Smooth muscle cell of the pulmonary artery (primary cell): ENCODE results near the gene OPRL1. TPM values are rescaled to one million over a fixed set of nuclear protein-coding genes. Genes with fewer than 3 reads are reported as not detected.

Experiments used
- total RNA-seq: library from RNA; depleted of rRNA; stranded (reverse); fragments of >200 nt; gene quantifications from 2 replicates; pipeline ENCODE4 v1.2.3, GENCODE V29; 2014

Gene OPRL1
- total RNA-seq: 2.3 and 2.4 TPM in 2 replicates

GRCh38 chr20:64080013-64080812 is at the start of gene OPRL1:
OPRL1 (plus strand) TSS chr20:64080082; CDS start chr20:64092721, 12,639 bp downstream.

GRCh38 chr20:64035933-64036345 is 43.9 kb upstream of the OPRL1 start, which contains the start of gene C20orf204:
C20orf204 (plus strand) TSS chr20:64036182; CDS start chr20:64036324, 142 bp downstream.

GRCh38 chr20:64049060-64049877 is 30.6 kb upstream of the OPRL1 start, which contains the start of gene SOX18:
SOX18 (minus strand) TSS chr20:64049639; CDS start chr20:64049516, 123 bp downstream.

GRCh38 chr20:64062596-64063388 is 17.1 kb upstream of the OPRL1 start, which contains the start of gene TCEA2:
TCEA2 (plus strand) TSS chr20:64063198; CDS start chr20:64063313, 115 bp downstream.

GRCh38 chr20:64079273-64080012 is 439 bp upstream of the OPRL1 start, which contains the start of gene RGS19:
RGS19 (minus strand) TSS chr20:64079518; CDS start chr20:64076886, 2,632 bp downstream.

GRCh38 chr20:64083804-64084684 is 4.2 kb downstream of the OPRL1 start, which contains the start of gene LKAAEAR1:
LKAAEAR1 (minus strand) TSS chr20:64084398; CDS start chr20:64084219, 179 bp downstream.

GRCh38 chr20:64106981-64107735 is 27.3 kb downstream of the OPRL1 start, which contains the start of gene NPBWR2:
NPBWR2 (minus strand) TSS chr20:64107565; CDS start chr20:64106831, 734 bp downstream.

Other genes starting within 250 kb of the OPRL1 start
- 2.7 and 4.3 TPM in 2 replicates for gene ZBTB46, start 248.8 kb upstream of the OPRL1 start, total RNA-seq
- gene ABHD16B, start 218.6 kb upstream of the OPRL1 start, total RNA-seq: not detected in 2 replicates
- gene TPD52L2, start 214.8 kb upstream of the OPRL1 start, total RNA-seq: 130 and 135 TPM in 2 replicates
- gene DNAJC5, start 185.0 kb upstream of the OPRL1 start, total RNA-seq: 75.9 and 96.0 TPM in 2 replicates
- gene UCKL1, start 123.7 kb upstream of the OPRL1 start, total RNA-seq: 22.9 and 33.0 TPM in 2 replicates
- 11.9 and 15.3 TPM in 2 replicates for gene ZNF512B, start 110.2 kb upstream of the OPRL1 start, total RNA-seq
- 2.3 and 3.6 TPM in 2 replicates for gene SAMD10, start 100.4 kb upstream of the OPRL1 start, total RNA-seq
- 55.1 and 63.7 TPM in 2 replicates for gene PRPF6, start 99.0 kb upstream of the OPRL1 start, total RNA-seq
- gene C20orf204, start 43.9 kb upstream of the OPRL1 start, total RNA-seq: 0.65 and 0.76 TPM in 2 replicates
- gene SOX18, start 30.4 kb upstream of the OPRL1 start, total RNA-seq: 0.07 TPM in 2 replicates
- 27.9 and 34.3 TPM in 2 replicates for gene TCEA2, start 16.9 kb upstream of the OPRL1 start, total RNA-seq
- 7.7 and 14.5 TPM in 2 replicates for gene RGS19, start 564 bp upstream of the OPRL1 start, total RNA-seq
- not detected in 2 replicates for gene LKAAEAR1, start 4.3 kb downstream of the OPRL1 start, total RNA-seq
- gene NPBWR2, start 27.5 kb downstream of the OPRL1 start, total RNA-seq: not detected in 2 replicates
- not detected in 2 replicates for gene MYT1, start 84.4 kb downstream of the OPRL1 start, total RNA-seq
- gene PCMTD2, start 175.7 kb downstream of the OPRL1 start, total RNA-seq: 28.8 and 46.7 TPM in 2 replicates